ENCODE results near the gene TAF4.

GRCh38 chr20:61927826-61928541 is 137.7 kb downstream of the TAF4 start:
- TF ChIP-seq, protein P1, sequence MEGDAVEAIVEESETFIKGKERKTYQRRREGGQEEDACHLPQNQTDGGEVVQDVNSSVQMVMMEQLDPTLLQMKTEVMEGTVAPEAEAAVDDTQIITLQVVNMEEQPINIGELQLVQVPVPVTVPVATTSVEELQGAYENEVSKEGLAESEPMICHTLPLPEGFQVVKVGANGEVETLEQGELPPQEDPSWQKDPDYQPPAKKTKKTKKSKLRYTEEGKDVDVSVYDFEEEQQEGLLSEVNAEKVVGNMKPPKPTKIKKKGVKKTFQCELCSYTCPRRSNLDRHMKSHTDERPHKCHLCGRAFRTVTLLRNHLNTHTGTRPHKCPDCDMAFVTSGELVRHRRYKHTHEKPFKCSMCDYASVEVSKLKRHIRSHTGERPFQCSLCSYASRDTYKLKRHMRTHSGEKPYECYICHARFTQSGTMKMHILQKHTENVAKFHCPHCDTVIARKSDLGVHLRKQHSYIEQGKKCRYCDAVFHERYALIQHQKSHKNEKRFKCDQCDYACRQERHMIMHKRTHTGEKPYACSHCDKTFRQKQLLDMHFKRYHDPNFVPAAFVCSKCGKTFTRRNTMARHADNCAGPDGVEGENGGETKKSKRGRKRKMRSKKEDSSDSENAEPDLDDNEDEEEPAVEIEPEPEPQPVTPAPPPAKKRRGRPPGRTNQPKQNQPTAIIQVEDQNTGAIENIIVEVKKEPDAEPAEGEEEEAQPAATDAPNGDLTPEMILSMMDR (IDR thresholded peaks at IDR 0.05) = no peak
- TF ChIP-seq TCF7L2 (IDR thresholded peaks at IDR 0.05; ENCODE audit: low read depth, low read length) (no peak), POLR2AphosphoS5 (IDR thresholded peaks at IDR 0.05; ENCODE audit: low read depth, low read length) (no peak), REST (IDR thresholded peaks at IDR 0.05; ENCODE audit: insufficient read depth in 1 of 2, low read depth in 2 of 2, low read length in 1 of 2) (no peak), SIN3A (IDR thresholded peaks at IDR 0.05; ENCODE audit: borderline replicate concordance, insufficient read depth, low read depth, low read length) (no peak)

Measured in Panc1 (cell line).